ENCODE measurements around the gene GHSR.

DNA sequence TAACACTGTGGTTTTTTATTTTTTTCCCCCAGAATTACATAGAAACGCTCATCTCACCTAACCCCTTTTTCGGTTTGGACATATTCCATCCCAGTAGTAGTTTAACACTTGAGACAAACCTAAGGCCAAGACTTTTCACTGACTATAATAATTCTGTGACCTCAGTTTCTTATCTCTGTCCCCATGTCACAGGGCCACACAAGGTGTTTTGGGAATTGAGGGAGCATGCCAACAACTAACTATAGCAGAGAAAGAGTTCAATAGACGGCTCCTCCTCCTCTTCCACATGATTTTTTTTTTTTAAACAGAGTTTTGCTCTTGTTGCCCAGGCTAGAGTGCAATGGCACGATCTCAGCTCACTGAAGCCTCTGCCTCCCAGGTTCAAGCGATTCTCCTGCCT lies 27.4 kb upstream of the GHSR start:
- TF ChIP-seq, protein P1, sequence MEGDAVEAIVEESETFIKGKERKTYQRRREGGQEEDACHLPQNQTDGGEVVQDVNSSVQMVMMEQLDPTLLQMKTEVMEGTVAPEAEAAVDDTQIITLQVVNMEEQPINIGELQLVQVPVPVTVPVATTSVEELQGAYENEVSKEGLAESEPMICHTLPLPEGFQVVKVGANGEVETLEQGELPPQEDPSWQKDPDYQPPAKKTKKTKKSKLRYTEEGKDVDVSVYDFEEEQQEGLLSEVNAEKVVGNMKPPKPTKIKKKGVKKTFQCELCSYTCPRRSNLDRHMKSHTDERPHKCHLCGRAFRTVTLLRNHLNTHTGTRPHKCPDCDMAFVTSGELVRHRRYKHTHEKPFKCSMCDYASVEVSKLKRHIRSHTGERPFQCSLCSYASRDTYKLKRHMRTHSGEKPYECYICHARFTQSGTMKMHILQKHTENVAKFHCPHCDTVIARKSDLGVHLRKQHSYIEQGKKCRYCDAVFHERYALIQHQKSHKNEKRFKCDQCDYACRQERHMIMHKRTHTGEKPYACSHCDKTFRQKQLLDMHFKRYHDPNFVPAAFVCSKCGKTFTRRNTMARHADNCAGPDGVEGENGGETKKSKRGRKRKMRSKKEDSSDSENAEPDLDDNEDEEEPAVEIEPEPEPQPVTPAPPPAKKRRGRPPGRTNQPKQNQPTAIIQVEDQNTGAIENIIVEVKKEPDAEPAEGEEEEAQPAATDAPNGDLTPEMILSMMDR (conservative IDR thresholded peaks at IDR 0.05), result no peak
- TF ChIP-seq EZH2 (IDR thresholded peaks at IDR 0.05; ENCODE audit: low read depth), result no peak
